ENCODE data around the gene IL17A. TPM values are rescaled to one million over a fixed set of nuclear protein-coding genes. Genes with fewer than 3 reads are reported as not detected.

IL17A gene
- total RNA-seq (not detected in 2 replicates), polyA plus RNA-seq (not detected in 2 replicates), polyA minus RNA-seq (ENCODE audit: low replicate concordance) (not detected in 2 replicates)
- not detected in 2 replicates for polyA plus RNA-seq (2012)

DNA sequence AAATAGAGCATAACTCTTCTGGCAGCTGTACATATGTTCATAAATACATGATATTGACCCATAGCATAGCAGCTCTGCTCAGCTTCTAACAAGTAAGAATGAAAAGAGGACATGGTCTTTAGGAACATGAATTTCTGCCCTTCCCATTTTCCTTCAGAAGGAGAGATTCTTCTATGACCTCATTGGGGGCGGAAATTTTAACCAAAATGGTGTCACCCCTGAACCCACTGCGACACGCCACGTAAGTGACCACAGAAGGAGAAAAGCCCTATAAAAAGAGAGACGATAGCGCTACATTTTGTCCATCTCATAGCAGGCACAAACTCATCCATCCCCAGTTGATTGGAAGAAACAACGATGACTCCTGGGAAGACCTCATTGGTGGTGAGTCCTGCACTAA, at the start of gene IL17A:
IL17A (plus strand) TSS at position 301 of the 400 bp plus-strand sequence; CDS start at position 358, 57 bp downstream.
- no peak within 1 kb of the TSS for H3K9ac ChIP-seq (ENCODE audit: insufficient read depth, low read length)
- no peaks in the 10 kb centered on the region for H3K4me1 ChIP-seq (ENCODE audit: control insufficient read depth, extremely low read depth, insufficient read depth, low read length)
- H3K4me3 ChIP-seq (replicated peaks in 1 of 4; ENCODE audit: control extremely low read depth in 1 of 4, insufficient read depth in 1 of 4, low read depth in 3 of 4, low read length in 4 of 4): no peak within 1 kb of the TSS
- H3K4me2 ChIP-seq (ENCODE audit: extremely low read depth, insufficient read depth, low read length): no peak within 1 kb of the TSS
- no peaks in the 10 kb centered on the region for H3K9me3 ChIP-seq (ENCODE audit: control insufficient read depth, insufficient read depth, low read depth, low read length)
- H4K20me1 ChIP-seq (ENCODE audit: control insufficient read depth, extremely low read depth, insufficient read depth, low read length): peaks cover 1% of the 10 kb centered on the region
- no peak within 1 kb of the TSS for H2AFZ ChIP-seq (ENCODE audit: low read length)
- no peak within 1 kb of the TSS for H3K27ac ChIP-seq (ENCODE audit: insufficient read depth, low read length)
- DNase-seq (ENCODE audit: low read depth in 2 of 2): no peak
- H3K27me3 ChIP-seq (ENCODE audit: control insufficient read depth, insufficient read depth, low read length): no peaks in the 10 kb centered on the region
- TF ChIP-seq, protein P1, sequence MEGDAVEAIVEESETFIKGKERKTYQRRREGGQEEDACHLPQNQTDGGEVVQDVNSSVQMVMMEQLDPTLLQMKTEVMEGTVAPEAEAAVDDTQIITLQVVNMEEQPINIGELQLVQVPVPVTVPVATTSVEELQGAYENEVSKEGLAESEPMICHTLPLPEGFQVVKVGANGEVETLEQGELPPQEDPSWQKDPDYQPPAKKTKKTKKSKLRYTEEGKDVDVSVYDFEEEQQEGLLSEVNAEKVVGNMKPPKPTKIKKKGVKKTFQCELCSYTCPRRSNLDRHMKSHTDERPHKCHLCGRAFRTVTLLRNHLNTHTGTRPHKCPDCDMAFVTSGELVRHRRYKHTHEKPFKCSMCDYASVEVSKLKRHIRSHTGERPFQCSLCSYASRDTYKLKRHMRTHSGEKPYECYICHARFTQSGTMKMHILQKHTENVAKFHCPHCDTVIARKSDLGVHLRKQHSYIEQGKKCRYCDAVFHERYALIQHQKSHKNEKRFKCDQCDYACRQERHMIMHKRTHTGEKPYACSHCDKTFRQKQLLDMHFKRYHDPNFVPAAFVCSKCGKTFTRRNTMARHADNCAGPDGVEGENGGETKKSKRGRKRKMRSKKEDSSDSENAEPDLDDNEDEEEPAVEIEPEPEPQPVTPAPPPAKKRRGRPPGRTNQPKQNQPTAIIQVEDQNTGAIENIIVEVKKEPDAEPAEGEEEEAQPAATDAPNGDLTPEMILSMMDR (conservative IDR thresholded peaks at IDR 0.05 in 1 of 2, IDR thresholded peaks at IDR 0.05 in 1 of 2; ENCODE audit: low read depth in 1 of 2, low read length in 2 of 2): no peak
- no peak for TF ChIP-seq EZH2 (IDR thresholded peaks at IDR 0.05; ENCODE audit: low read length, missing control alignments)
- H3K79me2 ChIP-seq (ENCODE audit: control insufficient read depth, insufficient read depth, low read length): no peaks in the 10 kb centered on the region
- no peaks in the 10 kb centered on the region for H3K36me3 ChIP-seq (ENCODE audit: control insufficient read depth, insufficient read depth, low read length)

DNA sequence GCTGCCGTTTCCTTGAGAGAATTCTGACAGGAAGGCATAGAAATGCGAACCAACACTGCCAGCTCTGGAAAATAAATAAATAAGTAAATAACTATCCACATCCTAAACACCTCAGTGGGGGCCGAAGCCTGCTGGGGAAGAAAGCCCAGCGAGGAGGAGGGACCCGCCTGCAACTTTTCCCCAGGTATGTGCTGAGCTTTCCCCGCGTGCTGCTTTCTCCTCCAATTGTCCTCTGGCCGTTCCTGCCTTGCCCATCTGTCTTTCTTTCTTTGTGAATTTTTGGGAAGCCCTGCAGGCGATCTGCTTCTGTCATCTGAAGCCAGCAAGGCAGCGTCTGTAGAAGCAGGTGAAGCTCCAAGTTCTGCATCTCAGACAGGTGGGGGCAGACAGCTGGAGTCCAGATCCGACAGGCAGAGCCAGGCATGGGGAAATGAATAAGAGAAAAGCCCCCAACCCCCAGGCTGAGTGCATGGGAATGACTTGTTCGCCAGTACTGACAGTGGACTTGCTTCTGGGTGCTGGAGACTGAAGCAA, 49.2 kb upstream of the IL17A start:
- TF ChIP-seq, protein P1 (conservative IDR thresholded peaks at IDR 0.05 in 1 of 2, IDR thresholded peaks at IDR 0.05 in 1 of 2; ENCODE audit: low read depth in 1 of 2, low read length in 2 of 2): no peak
- TF ChIP-seq EZH2 (IDR thresholded peaks at IDR 0.05; ENCODE audit: low read length, missing control alignments): no peak
- no peak overlapping the region for H3K27ac ChIP-seq (ENCODE audit: insufficient read depth, low read length)
- H3K36me3 ChIP-seq (ENCODE audit: control insufficient read depth, insufficient read depth, low read length): no peaks in the 10 kb centered on the region
- no peak overlapping the region for H2AFZ ChIP-seq (ENCODE audit: low read length)
- no peaks in the 10 kb centered on the region for H3K4me1 ChIP-seq (ENCODE audit: control insufficient read depth, extremely low read depth, insufficient read depth, low read length)
- H3K79me2 ChIP-seq (ENCODE audit: control insufficient read depth, insufficient read depth, low read length): no peaks in the 10 kb centered on the region
- no peak for DNase-seq (ENCODE audit: low read depth in 2 of 2)
- no peak overlapping the region for H3K4me2 ChIP-seq (ENCODE audit: extremely low read depth, insufficient read depth, low read length)
- H3K9ac ChIP-seq (ENCODE audit: insufficient read depth, low read length): no peak overlapping the region
- no peaks in the 10 kb centered on the region for H3K9me3 ChIP-seq (ENCODE audit: control insufficient read depth, insufficient read depth, low read depth, low read length)
- H3K4me3 ChIP-seq (replicated peaks in 1 of 4; ENCODE audit: control extremely low read depth in 1 of 4, insufficient read depth in 1 of 4, low read depth in 3 of 4, low read length in 4 of 4): no peak overlapping the region
- H4K20me1 ChIP-seq (ENCODE audit: control insufficient read depth, extremely low read depth, insufficient read depth, low read length): no peaks in the 10 kb centered on the region
- H3K27me3 ChIP-seq (ENCODE audit: control insufficient read depth, insufficient read depth, low read length): peaks cover 2% of the 10 kb centered on the region

DNA sequence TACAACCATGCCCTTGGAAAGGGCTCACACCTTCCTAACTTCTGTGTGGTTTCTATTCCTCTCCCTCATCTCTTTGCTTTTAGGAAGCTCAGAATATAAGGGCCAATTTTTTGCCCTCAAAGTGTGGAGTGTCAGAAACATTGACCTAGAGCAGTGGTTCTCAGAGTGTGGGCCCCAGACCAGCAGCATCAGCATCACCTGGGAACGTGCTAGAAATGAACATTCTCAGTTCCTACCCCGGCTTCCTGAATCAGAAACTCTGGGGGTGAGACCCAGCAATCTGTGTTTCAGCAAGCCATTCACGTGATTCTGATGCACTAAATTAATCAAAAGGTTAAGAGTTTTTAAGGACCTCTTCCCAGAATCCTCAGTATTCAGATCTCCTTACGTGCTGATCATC, 47.9 kb upstream of the IL17A start:
- H3K27me3 ChIP-seq (ENCODE audit: control insufficient read depth, insufficient read depth, low read length): peaks cover 2% of the 10 kb centered on the region
- H2AFZ ChIP-seq (ENCODE audit: low read length): no peak overlapping the region
- no peaks in the 10 kb centered on the region for H3K79me2 ChIP-seq (ENCODE audit: control insufficient read depth, insufficient read depth, low read length)
- H3K9ac ChIP-seq (ENCODE audit: insufficient read depth, low read length): no peak overlapping the region
- H4K20me1 ChIP-seq (ENCODE audit: control insufficient read depth, extremely low read depth, insufficient read depth, low read length): no peaks in the 10 kb centered on the region
- no peak for TF ChIP-seq EZH2 (IDR thresholded peaks at IDR 0.05; ENCODE audit: low read length, missing control alignments)
- TF ChIP-seq, protein P1 (conservative IDR thresholded peaks at IDR 0.05 in 1 of 2, IDR thresholded peaks at IDR 0.05 in 1 of 2; ENCODE audit: low read depth in 1 of 2, low read length in 2 of 2): no peak
- no peaks in the 10 kb centered on the region for H3K36me3 ChIP-seq (ENCODE audit: control insufficient read depth, insufficient read depth, low read length)
- H3K4me2 ChIP-seq (ENCODE audit: extremely low read depth, insufficient read depth, low read length): no peak overlapping the region
- no peaks in the 10 kb centered on the region for H3K9me3 ChIP-seq (ENCODE audit: control insufficient read depth, insufficient read depth, low read depth, low read length)
- H3K4me3 ChIP-seq (replicated peaks in 1 of 4; ENCODE audit: control extremely low read depth in 1 of 4, insufficient read depth in 1 of 4, low read depth in 3 of 4, low read length in 4 of 4): no peak overlapping the region
- H3K27ac ChIP-seq (ENCODE audit: insufficient read depth, low read length): no peak overlapping the region
- no peak for DNase-seq (ENCODE audit: low read depth in 2 of 2)
- no peaks in the 10 kb centered on the region for H3K4me1 ChIP-seq (ENCODE audit: control insufficient read depth, extremely low read depth, insufficient read depth, low read length)
